IPS-11a (cell line): Measurements from ENCODE around the gene TNFSF11.
"Not testable (repeated sequence)": the region's sequence is repeated elsewhere in the genome, so short reads cannot be mapped to it uniquely, and the experiment has no call there.

Experiments
- H3K4me3 ChIP-seq: one replicate; pipeline ENCODE4 v1.5.1; 2013; ENCODE audit warnings: low read depth, low read length, control low read depth

Gene TNFSF11

DNA sequence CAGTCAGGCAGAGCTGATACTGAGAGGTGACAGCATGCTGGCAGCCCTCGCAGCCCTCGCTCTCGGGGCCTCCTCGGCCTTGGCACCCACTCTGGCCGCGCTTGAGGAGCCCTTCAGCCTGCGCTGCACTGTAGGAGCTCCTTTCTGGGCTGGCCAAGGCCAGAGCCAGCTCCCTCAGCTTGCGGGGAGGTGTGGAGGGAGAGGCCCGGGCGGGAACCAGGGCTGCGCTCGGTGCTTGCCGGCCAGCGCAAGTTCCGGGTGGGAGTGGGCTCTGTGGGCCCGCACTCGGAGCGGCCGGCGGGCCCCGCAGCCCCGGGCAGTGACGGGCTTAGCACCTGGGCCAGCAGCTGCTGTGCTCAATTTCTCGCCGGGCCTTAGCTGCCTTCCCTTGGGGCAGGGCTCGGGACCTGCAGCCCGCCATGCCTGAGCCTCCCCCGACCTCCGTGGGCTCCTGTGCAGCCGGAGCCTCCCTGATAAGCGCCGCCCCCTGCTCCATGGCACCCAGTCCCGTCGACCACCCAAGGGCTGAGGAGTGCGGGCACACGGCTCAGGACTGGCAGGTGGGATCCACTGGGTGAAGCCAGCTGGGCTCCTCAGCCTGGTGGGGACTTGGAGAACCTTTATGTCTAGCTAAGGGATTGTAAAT is 14.3 kb upstream of the TNFSF11 start:
- not testable (repeated sequence) for H3K4me3 ChIP-seq

DNA sequence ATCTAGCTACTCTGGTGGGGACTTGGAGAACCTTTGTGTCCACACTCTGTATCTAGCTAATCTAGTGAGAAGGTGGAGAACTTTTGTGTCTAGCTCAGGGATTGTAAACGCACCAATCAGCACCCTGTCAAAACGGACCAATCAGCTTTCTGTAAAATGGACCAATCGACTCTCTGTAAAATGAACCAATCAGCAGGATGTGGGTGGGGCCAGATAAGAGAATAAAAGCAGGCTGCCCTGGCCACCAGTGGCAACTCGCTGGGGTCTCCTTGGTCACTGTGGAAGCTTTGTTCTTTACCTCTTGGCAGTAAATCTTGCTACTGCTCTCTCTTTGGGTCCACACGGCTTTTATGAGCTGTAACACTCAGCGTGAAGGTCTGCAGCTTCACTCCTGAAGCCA is 13.6 kb upstream of the TNFSF11 start:
- H3K4me3 ChIP-seq = not testable (repeated sequence)

GRCh38 chr13:42561752-42562467 is 12.0 kb upstream of the TNFSF11 start:
- no peak overlapping the region for H3K4me3 ChIP-seq

- no peak overlapping the region for H3K4me3 ChIP-seq
These were observed 6.0 kb upstream of the TNFSF11 start for GRCh38 chr13:42567906-42568305.

DNA sequence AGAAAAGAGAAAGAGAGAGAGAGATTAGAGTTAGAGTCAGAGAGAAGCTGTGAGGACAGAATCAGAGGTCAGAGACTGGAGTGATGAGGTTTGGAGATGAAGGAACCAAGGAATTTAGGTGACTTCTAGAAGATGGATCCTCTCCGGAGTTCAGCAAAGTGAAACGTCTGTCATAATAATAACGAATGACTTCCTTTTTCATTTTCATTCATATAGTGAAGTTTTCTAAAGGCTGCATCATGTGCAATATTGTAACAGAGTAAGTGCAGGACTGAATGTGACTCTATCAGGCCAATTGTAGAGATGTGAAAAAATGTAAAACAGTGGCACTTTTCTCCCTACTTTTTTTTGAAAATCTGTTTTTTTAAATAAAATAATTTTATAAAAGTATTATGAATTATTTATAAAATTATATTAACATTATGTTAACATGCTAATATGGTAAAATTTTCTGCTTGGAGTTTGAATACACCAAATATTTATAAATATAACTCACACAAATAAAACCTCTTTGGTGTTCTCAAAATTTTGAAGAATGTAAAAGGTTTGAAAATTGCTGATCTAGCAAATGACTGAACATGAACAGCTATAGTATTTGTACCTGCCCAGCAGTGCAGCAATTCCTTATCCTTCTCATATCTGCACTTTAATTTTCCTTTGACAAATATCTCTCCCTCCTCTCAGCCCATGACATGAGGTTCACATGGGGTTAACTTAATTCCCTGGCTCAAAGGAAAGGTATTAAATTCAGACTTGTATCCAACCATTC is 4.2 kb upstream of the TNFSF11 start:
- no peak overlapping the region for H3K4me3 ChIP-seq

GRCh38 chr13:42571895-42572294 is 2.1 kb upstream of the TNFSF11 start:
- no peak overlapping the region for H3K4me3 ChIP-seq

- H3K4me3 ChIP-seq = peak overlapping the region; percentile 76
These were observed 721 bp downstream of the TNFSF11 start for GRCh38 chr13:42574435-42575311.

GRCh38 chr13:42575938-42576337 is 2.0 kb downstream of the TNFSF11 start:
- no peak overlapping the region for H3K4me3 ChIP-seq

DNA sequence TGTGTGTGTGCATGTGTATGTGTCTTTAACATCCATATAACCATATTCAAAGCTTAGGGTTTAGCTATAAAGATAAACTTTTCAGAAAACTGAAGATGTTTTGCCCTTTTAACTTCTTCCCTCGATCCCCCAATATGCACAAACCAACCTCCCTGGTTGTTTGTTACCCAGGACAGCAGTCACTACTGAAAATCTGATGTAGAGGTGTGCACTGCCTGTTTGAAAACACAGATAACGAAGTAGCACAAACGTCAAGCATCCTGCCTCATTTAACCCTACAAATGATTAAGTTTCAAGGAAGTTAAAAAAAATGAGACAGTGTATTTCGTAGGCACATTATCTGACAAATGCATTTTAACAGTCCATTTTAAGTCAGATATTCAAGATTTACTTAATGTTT is 3.6 kb downstream of the TNFSF11 start:
- H3K4me3 ChIP-seq = no peak overlapping the region

DNA sequence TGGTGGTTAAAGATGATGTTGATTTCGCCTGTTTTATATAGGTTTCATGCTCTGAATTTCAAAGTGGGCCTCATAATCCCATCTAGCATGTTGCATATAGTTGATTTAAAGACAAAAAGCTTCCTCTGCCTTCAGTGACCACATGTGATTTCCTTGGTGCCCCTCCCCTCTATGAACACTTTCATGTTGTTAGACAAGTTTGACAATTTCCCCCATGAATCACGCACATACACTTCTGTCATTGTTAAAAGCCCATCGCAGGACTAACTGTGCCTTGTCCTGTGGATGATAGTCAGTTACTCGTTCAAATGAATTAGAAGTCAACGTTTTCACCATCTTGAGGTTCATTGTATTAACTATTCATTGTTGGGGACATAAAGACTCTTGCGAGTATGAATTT is 6.7 kb downstream of the TNFSF11 start:
- no peak overlapping the region for H3K4me3 ChIP-seq

- H3K4me3 ChIP-seq = no peak overlapping the region
These were observed 7.5 kb downstream of the TNFSF11 start for GRCh38 chr13:42581427-42581826.

DNA sequence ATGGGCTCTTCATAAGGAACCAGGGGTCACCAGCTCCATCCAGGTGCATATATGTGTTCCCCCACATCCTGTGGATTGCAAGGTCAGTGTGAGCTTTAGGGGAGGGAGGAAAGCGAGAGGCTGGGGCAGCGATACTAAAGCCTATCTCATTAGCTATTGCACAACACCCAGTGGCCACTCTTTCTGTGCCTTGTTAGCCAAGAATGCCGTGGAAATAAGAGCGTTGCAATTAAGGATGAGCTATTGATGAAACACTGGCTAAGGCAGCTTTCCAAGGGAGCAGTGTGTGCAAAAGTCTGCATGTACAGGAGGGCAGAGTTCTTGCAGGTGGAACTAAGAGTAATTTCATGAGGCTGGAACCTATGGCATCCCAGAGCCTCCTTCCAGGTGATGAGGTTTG is 17.6 kb downstream of the TNFSF11 start:
- H3K4me3 ChIP-seq = no peak overlapping the region

DNA sequence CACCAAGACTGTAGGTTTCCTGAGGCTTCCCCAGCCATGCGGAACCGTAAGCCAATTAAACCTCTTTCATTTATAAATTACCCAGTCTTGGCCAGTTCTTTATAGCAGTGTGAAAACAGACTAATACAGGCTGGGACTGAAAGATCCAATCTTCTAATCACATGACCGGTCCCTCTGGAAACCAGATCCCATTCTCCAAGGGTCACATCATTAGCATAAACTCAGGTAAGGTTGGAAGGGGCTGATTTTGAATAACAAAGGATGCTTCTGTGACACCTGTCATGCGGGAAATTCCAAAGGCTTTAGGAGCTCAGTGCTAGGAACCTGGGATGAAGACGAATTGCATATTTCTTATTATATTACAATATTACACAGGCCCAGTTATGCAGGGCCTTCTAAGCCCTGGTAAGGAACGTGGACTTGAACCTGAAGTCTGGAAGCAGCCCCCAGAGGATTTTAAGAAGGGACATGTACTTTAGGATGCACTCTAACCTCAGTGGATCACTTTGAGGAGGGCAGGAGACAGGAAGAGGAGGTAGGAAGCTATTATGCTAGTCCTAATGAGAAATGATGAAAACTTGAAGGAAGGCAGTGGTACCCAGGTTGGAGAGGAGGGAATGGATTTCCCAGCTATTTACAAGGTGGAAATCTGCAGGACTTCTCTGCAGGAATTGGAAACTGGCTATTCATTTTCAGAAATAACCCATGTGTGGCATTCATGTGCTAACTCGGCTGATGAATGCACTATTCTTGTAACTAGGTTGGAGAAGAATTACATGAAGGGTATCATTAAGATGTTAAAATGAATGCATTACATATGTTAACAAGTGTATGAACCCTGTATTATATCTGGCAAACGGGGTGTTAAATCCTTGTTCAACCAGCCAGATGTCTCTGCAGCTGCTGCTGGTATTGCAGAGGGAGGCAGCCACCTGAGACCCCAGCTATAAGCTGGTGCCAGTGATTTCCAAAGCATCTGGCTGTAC is 19.3 kb downstream of the TNFSF11 start:
- H3K4me3 ChIP-seq = no peak overlapping the region

GRCh38 chr13:42594481-42595252 is 20.7 kb downstream of the TNFSF11 start:
- no peak overlapping the region for H3K4me3 ChIP-seq

- no peak overlapping the region for H3K4me3 ChIP-seq
These were observed 21.3 kb downstream of the TNFSF11 start for GRCh38 chr13:42595253-42595571.

DNA sequence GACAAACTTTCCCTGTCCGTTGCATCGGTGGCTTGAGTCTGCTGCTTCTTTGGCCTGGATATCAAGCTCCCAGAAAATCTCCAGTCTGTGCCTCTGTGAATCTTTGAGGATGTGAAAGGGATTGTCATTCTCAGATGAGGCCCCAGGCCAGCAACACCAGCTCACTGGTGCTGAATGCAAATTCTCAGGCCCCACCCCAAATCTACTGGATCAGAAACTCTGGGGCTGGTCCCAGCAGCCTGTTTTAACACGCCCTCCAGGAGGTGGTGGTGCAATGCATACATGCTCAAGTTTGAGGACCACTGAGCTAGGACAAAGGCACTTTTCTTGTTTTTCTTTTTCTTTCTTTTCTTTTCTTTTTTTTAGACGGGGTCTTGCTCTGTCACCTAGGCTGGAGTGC is 23.6 kb downstream of the TNFSF11 start:
- no peak overlapping the region for H3K4me3 ChIP-seq

DNA sequence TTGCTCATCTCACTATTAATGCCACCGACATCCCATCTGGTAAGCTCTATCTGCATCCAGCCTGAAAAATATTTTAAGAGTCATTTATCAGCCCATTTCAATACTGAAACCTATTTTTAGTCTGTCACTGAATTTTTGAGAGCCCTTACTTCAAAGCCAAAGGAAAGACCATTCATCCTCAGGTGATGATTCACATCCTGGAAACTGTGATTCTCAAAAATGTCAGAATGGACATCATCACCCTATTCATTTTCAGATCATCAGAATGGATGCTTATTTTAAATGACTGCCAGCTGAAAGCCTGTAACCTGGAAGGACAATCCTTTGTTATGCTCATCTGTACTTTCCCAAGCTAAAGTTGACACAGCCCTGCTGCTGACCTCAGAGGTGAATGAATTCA is 27.0 kb downstream of the TNFSF11 start:
- H3K4me3 ChIP-seq = no peak overlapping the region

DNA sequence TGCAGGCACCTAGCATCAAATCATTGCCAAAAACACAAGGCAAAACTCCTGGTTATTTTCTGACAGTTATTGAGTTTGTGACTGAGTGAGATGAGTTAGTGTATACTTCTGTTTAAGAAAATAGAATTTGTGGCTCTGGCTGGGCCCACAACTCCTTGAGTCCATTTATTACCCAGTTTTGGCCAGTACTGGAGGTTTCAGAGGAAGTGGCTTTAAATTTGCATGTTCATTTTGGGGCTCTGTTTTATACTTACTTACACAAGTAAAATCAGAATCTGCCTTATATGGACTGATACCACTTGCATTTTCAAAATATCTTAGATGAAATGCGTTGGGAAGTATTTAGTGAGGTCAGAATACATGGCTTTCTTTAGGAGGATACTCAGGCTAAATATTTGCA is 29.0 kb downstream of the TNFSF11 start:
- no peak overlapping the region for H3K4me3 ChIP-seq

GRCh38 chr13:42603571-42603970 is 29.6 kb downstream of the TNFSF11 start:
- no peak overlapping the region for H3K4me3 ChIP-seq
